ENCODE measurements around the gene GRK4.

Gene GRK4

GRCh38 chr4:2965262-2965661, 1.9 kb downstream of the GRK4 start:
- H3K4me3 ChIP-seq (replicated peaks; ENCODE audit: insufficient read depth, low read length): no peak overlapping the region
- no peak overlapping the region for H3K27ac ChIP-seq (replicated peaks)
- no peak for DNase-seq (ENCODE audit: low read depth in 1 of 2, low spot score in 1 of 2)
- TF ChIP-seq CTCF (IDR thresholded peaks at IDR 0.05; ENCODE audit: insufficient read depth, low read length): no peak
- no peak for TF ChIP-seq GABPA (IDR thresholded peaks at IDR 0.05; ENCODE audit: low read depth)
- no peak for TF ChIP-seq REST (IDR thresholded peaks at IDR 0.05; ENCODE audit: insufficient replicate concordance, low read depth)
- no peak for TF ChIP-seq POLR2AphosphoS5 (IDR thresholded peaks at IDR 0.05; ENCODE audit: low read depth)
- TF ChIP-seq SPI1 (IDR thresholded peaks at IDR 0.05; ENCODE audit: borderline replicate concordance, low read depth): no peak
- no peaks in the 10 kb centered on the region for H3K27me3 ChIP-seq (ENCODE audit: insufficient read depth, poor library complexity, severe bottlenecking)

GRCh38 chr4:2968381-2968780, 5.0 kb downstream of the GRK4 start:
- DNase-seq (ENCODE audit: low read depth in 1 of 2, low spot score in 1 of 2): no peak
- H3K27ac ChIP-seq (replicated peaks): no peak overlapping the region
- TF ChIP-seq SPI1 (IDR thresholded peaks at IDR 0.05; ENCODE audit: borderline replicate concordance, low read depth) (no peak), GABPA (IDR thresholded peaks at IDR 0.05; ENCODE audit: low read depth) (no peak), CTCF (IDR thresholded peaks at IDR 0.05; ENCODE audit: insufficient read depth, low read length) (no peak), POLR2AphosphoS5 (IDR thresholded peaks at IDR 0.05; ENCODE audit: low read depth) (no peak), REST (IDR thresholded peaks at IDR 0.05; ENCODE audit: insufficient replicate concordance, low read depth) (no peak)

GRCh38 chr4:2971275-2971674, 7.9 kb downstream of the GRK4 start:
- no peak for DNase-seq (ENCODE audit: low read depth in 1 of 2, low spot score in 1 of 2)
- Histone ChIP-seq H3K27ac (replicated peaks) (no peak overlapping the region), H3K4me3 (replicated peaks; ENCODE audit: insufficient read depth, low read length) (no peak overlapping the region), H3K27me3 (ENCODE audit: insufficient read depth, poor library complexity, severe bottlenecking) (no peaks in the 10 kb centered on the region)
- TF ChIP-seq POLR2AphosphoS5 (IDR thresholded peaks at IDR 0.05; ENCODE audit: low read depth): no peak
- no peak for TF ChIP-seq GABPA (IDR thresholded peaks at IDR 0.05; ENCODE audit: low read depth)
- no peak for TF ChIP-seq REST (IDR thresholded peaks at IDR 0.05; ENCODE audit: insufficient replicate concordance, low read depth)
- no peak for TF ChIP-seq CTCF (IDR thresholded peaks at IDR 0.05; ENCODE audit: insufficient read depth, low read length)
- no peak for TF ChIP-seq SPI1 (IDR thresholded peaks at IDR 0.05; ENCODE audit: borderline replicate concordance, low read depth)

More at GRCh38 chr4:2968381-2968780, 5.0 kb downstream of the GRK4 start:
- no peaks in the 10 kb centered on the region for H3K27me3 ChIP-seq (ENCODE audit: insufficient read depth, poor library complexity, severe bottlenecking)
- H3K4me3 ChIP-seq (replicated peaks; ENCODE audit: insufficient read depth, low read length): no peak overlapping the region

All from HL-60 (cell line).